Measurements from ENCODE around the gene TENM3.

TENM3 gene

GRCh38 chr4:182741054-182741453 lies 497.9 kb downstream of the TENM3 start:
- peaks cover 67% of the 10 kb centered on the region for H3K36me3 ChIP-seq (ENCODE audit: control insufficient read depth, insufficient read depth, low read length)
- WGBS, 2 experiments (ENCODE audit: insufficient coverage in 2 of 2), result 94 to 100% methylated on average over 5 of the region's 6 CpGs
- peaks cover 6% of the 10 kb centered on the region for H3K4me1 ChIP-seq (ENCODE audit: control insufficient read depth, insufficient read depth, low read length, poor library complexity, severe bottlenecking)
- no peak overlapping the region for H3K27ac ChIP-seq (ENCODE audit: low read depth, low read length, severe bottlenecking)
- H3K9me3 ChIP-seq (ENCODE audit: control insufficient read depth, low read length), result peaks cover 9% of the 10 kb centered on the region
- H3K4me3 ChIP-seq (ENCODE audit: extremely low read depth, insufficient read depth, low read length, poor library complexity, severe bottlenecking), result no peak overlapping the region

GRCh38 chr4:182741914-182742313 lies 498.7 kb downstream of the TENM3 start:
- H3K4me3 ChIP-seq (ENCODE audit: extremely low read depth, insufficient read depth, low read length, poor library complexity, severe bottlenecking), result no peak overlapping the region
- no peak overlapping the region for H3K27ac ChIP-seq (ENCODE audit: low read depth, low read length, severe bottlenecking)
- peaks cover 6% of the 10 kb centered on the region for H3K4me1 ChIP-seq (ENCODE audit: control insufficient read depth, insufficient read depth, low read length, poor library complexity, severe bottlenecking)
- 93 to 95% methylated on average over 2 to 3 of the region's 5 CpGs for whole genome bisulfite sequencing, 2 experiments (ENCODE audit: insufficient coverage in 2 of 2)
- H3K9me3 ChIP-seq (ENCODE audit: control insufficient read depth, low read length), result peaks cover 9% of the 10 kb centered on the region
- H3K36me3 ChIP-seq (ENCODE audit: control insufficient read depth, insufficient read depth, low read length), result peaks cover 71% of the 10 kb centered on the region

- Histone ChIP-seq H3K27ac (ENCODE audit: low read depth, low read length, severe bottlenecking) (no peak overlapping the region), H3K4me3 (ENCODE audit: extremely low read depth, insufficient read depth, low read length, poor library complexity, severe bottlenecking) (no peak overlapping the region), H3K36me3 (ENCODE audit: control insufficient read depth, insufficient read depth, low read length) (peaks cover 61% of the 10 kb centered on the region), H3K9me3 (ENCODE audit: control insufficient read depth, low read length) (peaks cover 9% of the 10 kb centered on the region), H3K4me1 (ENCODE audit: control insufficient read depth, insufficient read depth, low read length, poor library complexity, severe bottlenecking) (peaks cover 9% of the 10 kb centered on the region)
These were observed 500.6 kb downstream of the TENM3 start for GRCh38 chr4:182743815-182744214.

GRCh38 chr4:182745237-182745636 lies 502.0 kb downstream of the TENM3 start:
- Histone ChIP-seq H3K4me3 (ENCODE audit: extremely low read depth, insufficient read depth, low read length, poor library complexity, severe bottlenecking) (no peak overlapping the region), H3K4me1 (ENCODE audit: control insufficient read depth, insufficient read depth, low read length, poor library complexity, severe bottlenecking) (peaks cover 17% of the 10 kb centered on the region), H3K9me3 (ENCODE audit: control insufficient read depth, low read length) (peaks cover 9% of the 10 kb centered on the region), H3K27ac (ENCODE audit: low read depth, low read length, severe bottlenecking) (no peak overlapping the region), H3K36me3 (ENCODE audit: control insufficient read depth, insufficient read depth, low read length) (peaks cover 53% of the 10 kb centered on the region)
- no CpG with 5 or more reads among the region's 4 CpGs for WGBS, 2 experiments (ENCODE audit: insufficient coverage in 2 of 2)

GRCh38 chr4:182746876-182747275 lies 503.7 kb downstream of the TENM3 start:
- peaks cover 9% of the 10 kb centered on the region for H3K9me3 ChIP-seq (ENCODE audit: control insufficient read depth, low read length)
- no peak overlapping the region for H3K27ac ChIP-seq (ENCODE audit: low read depth, low read length, severe bottlenecking)
- 100% methylated on average over 1 of the region's 4 CpGs; no CpG with 5 or more reads in 1 of the 2 experiments for WGBS, 2 experiments (ENCODE audit: insufficient coverage in 2 of 2)
- H3K4me1 ChIP-seq (ENCODE audit: control insufficient read depth, insufficient read depth, low read length, poor library complexity, severe bottlenecking), result peaks cover 23% of the 10 kb centered on the region
- peaks cover 55% of the 10 kb centered on the region for H3K36me3 ChIP-seq (ENCODE audit: control insufficient read depth, insufficient read depth, low read length)
- no peak overlapping the region for H3K4me3 ChIP-seq (ENCODE audit: extremely low read depth, insufficient read depth, low read length, poor library complexity, severe bottlenecking)

GRCh38 chr4:182748283-182748682 lies 505.1 kb downstream of the TENM3 start:
- peaks cover 9% of the 10 kb centered on the region for H3K9me3 ChIP-seq (ENCODE audit: control insufficient read depth, low read length)
- peak overlapping the region; percentile 43 for H3K27ac ChIP-seq (ENCODE audit: low read depth, low read length, severe bottlenecking)
- H3K4me3 ChIP-seq (ENCODE audit: extremely low read depth, insufficient read depth, low read length, poor library complexity, severe bottlenecking), result no peak overlapping the region
- WGBS, 2 experiments (ENCODE audit: insufficient coverage in 2 of 2), result 91 to 98% methylated on average over 8 of the region's 8 CpGs
- H3K36me3 ChIP-seq (ENCODE audit: control insufficient read depth, insufficient read depth, low read length), result peaks cover 46% of the 10 kb centered on the region
- H3K4me1 ChIP-seq (ENCODE audit: control insufficient read depth, insufficient read depth, low read length, poor library complexity, severe bottlenecking), result peaks cover 34% of the 10 kb centered on the region

- Histone ChIP-seq H3K27ac (ENCODE audit: low read depth, low read length, severe bottlenecking) (peak overlapping the region; percentile 43), H3K36me3 (ENCODE audit: control insufficient read depth, insufficient read depth, low read length) (peaks cover 53% of the 10 kb centered on the region)
- no CpG with 5 or more reads among the region's 2 CpGs for WGBS, 2 experiments (ENCODE audit: insufficient coverage in 2 of 2)
These were observed 505.7 kb downstream of the TENM3 start for GRCh38 chr4:182748949-182749348.

GRCh38 chr4:182749667-182750167 lies 506.5 kb downstream of the TENM3 start:
- Histone ChIP-seq H3K27ac (ENCODE audit: low read depth, low read length, severe bottlenecking) (no peak overlapping the region), H3K36me3 (ENCODE audit: control insufficient read depth, insufficient read depth, low read length) (peaks cover 56% of the 10 kb centered on the region), H3K9me3 (ENCODE audit: control insufficient read depth, low read length) (peaks cover 9% of the 10 kb centered on the region), H3K4me1 (ENCODE audit: control insufficient read depth, insufficient read depth, low read length, poor library complexity, severe bottlenecking) (peaks cover 34% of the 10 kb centered on the region), H3K4me3 (ENCODE audit: extremely low read depth, insufficient read depth, low read length, poor library complexity, severe bottlenecking) (no peak overlapping the region)
- no CpG with 5 or more reads among the region's 1 CpG for WGBS, 2 experiments (ENCODE audit: insufficient coverage in 2 of 2)

More at GRCh38 chr4:182748949-182749348, 505.7 kb downstream of the TENM3 start:
- H3K4me1 ChIP-seq (ENCODE audit: control insufficient read depth, insufficient read depth, low read length, poor library complexity, severe bottlenecking), result peaks cover 34% of the 10 kb centered on the region
- no peak overlapping the region for H3K4me3 ChIP-seq (ENCODE audit: extremely low read depth, insufficient read depth, low read length, poor library complexity, severe bottlenecking)
- H3K9me3 ChIP-seq (ENCODE audit: control insufficient read depth, low read length), result peaks cover 9% of the 10 kb centered on the region

GRCh38 chr4:182752158-182752910 lies 509.1 kb downstream of the TENM3 start:
- Histone ChIP-seq H3K4me1 (ENCODE audit: control insufficient read depth, insufficient read depth, low read length, poor library complexity, severe bottlenecking) (peaks cover 34% of the 10 kb centered on the region), H3K27ac (ENCODE audit: low read depth, low read length, severe bottlenecking) (peak overlapping the region; percentile 85), H3K4me3 (ENCODE audit: extremely low read depth, insufficient read depth, low read length, poor library complexity, severe bottlenecking) (no peak overlapping the region), H3K36me3 (ENCODE audit: control insufficient read depth, insufficient read depth, low read length) (peaks cover 58% of the 10 kb centered on the region), H3K9me3 (ENCODE audit: control insufficient read depth, low read length) (no peaks in the 10 kb centered on the region)
- 78 to 89% methylated on average over 1 of the region's 2 CpGs for WGBS, 2 experiments (ENCODE audit: insufficient coverage in 2 of 2)

- WGBS, 2 experiments (ENCODE audit: insufficient coverage in 2 of 2), result 88 to 97% methylated on average over 4 of the region's 5 CpGs
- Histone ChIP-seq H3K4me3 (ENCODE audit: extremely low read depth, insufficient read depth, low read length, poor library complexity, severe bottlenecking) (no peak overlapping the region), H3K9me3 (ENCODE audit: control insufficient read depth, low read length) (no peaks in the 10 kb centered on the region), H3K4me1 (ENCODE audit: control insufficient read depth, insufficient read depth, low read length, poor library complexity, severe bottlenecking) (peaks cover 17% of the 10 kb centered on the region), H3K27ac (ENCODE audit: low read depth, low read length, severe bottlenecking) (no peak overlapping the region), H3K36me3 (ENCODE audit: control insufficient read depth, insufficient read depth, low read length) (peaks cover 57% of the 10 kb centered on the region)
These were observed 511.7 kb downstream of the TENM3 start for GRCh38 chr4:182754895-182755294.

- WGBS, 2 experiments (ENCODE audit: insufficient coverage in 2 of 2), result 94 to 97% methylated on average over 5 of the region's 6 CpGs
- peaks cover 57% of the 10 kb centered on the region for H3K36me3 ChIP-seq (ENCODE audit: control insufficient read depth, insufficient read depth, low read length)
- peaks cover 16% of the 10 kb centered on the region for H3K4me1 ChIP-seq (ENCODE audit: control insufficient read depth, insufficient read depth, low read length, poor library complexity, severe bottlenecking)
- no peak overlapping the region for H3K4me3 ChIP-seq (ENCODE audit: extremely low read depth, insufficient read depth, low read length, poor library complexity, severe bottlenecking)
- H3K27ac ChIP-seq (ENCODE audit: low read depth, low read length, severe bottlenecking), result no peak overlapping the region
- H3K9me3 ChIP-seq (ENCODE audit: control insufficient read depth, low read length), result no peaks in the 10 kb centered on the region
These were observed 513.0 kb downstream of the TENM3 start for GRCh38 chr4:182756161-182756690.

Measured in mesodermal cell (in vitro differentiated cells).